ENCODE data around the gene HOXB3. TPM values are rescaled to one million over a fixed set of nuclear protein-coding genes. Genes with fewer than 3 reads are reported as not detected.

Gene HOXB3
- total RNA-seq, 1 donor from 2014 or later: 93.7 TPM

- no peak overlapping the region for H3K4me3 Mint-ChIP-seq
- DNase-seq (ENCODE audit: extremely low spot score, unreplicated experiment): no peak
- peaks cover 47% of the 10 kb centered on the region for H3K27me3 Mint-ChIP-seq
- TF ChIP-seq, protein P1, sequence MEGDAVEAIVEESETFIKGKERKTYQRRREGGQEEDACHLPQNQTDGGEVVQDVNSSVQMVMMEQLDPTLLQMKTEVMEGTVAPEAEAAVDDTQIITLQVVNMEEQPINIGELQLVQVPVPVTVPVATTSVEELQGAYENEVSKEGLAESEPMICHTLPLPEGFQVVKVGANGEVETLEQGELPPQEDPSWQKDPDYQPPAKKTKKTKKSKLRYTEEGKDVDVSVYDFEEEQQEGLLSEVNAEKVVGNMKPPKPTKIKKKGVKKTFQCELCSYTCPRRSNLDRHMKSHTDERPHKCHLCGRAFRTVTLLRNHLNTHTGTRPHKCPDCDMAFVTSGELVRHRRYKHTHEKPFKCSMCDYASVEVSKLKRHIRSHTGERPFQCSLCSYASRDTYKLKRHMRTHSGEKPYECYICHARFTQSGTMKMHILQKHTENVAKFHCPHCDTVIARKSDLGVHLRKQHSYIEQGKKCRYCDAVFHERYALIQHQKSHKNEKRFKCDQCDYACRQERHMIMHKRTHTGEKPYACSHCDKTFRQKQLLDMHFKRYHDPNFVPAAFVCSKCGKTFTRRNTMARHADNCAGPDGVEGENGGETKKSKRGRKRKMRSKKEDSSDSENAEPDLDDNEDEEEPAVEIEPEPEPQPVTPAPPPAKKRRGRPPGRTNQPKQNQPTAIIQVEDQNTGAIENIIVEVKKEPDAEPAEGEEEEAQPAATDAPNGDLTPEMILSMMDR (conservative IDR thresholded peaks at IDR 0.05): no peak
- peaks cover 10% of the 10 kb centered on the region for H3K36me3 Mint-ChIP-seq
- H3K9me3 Mint-ChIP-seq: no peaks in the 10 kb centered on the region
- peaks cover 49% of the 10 kb centered on the region for H3K4me1 Mint-ChIP-seq (ENCODE audit: unreplicated experiment)
- no peak overlapping the region for H3K27ac Mint-ChIP-seq
Measured at GRCh38 chr17:48564188-48565021, 25.6 kb downstream of the HOXB3 start.

DNA sequence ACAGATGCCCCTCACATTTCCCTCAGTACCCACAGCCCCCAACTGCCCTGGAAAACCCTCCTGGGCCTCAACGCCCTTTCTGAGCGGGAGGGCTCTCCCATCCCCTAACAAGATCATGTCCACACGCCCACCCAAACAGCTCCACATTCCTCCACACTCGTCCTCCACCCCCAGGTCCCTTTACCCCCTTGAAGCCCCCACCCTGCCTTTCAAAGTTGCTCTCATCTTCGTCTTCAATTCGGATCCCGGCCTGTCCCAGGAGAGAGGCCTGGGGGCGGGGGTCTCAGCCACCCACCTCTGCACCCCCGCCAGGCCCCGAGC is 26.2 kb downstream of the HOXB3 start:
- TF ChIP-seq, protein P1 (conservative IDR thresholded peaks at IDR 0.05): no peak
- H3K4me1 Mint-ChIP-seq (ENCODE audit: unreplicated experiment): peaks cover 51% of the 10 kb centered on the region
- peak overlapping the region; percentile 87 for H3K4me3 Mint-ChIP-seq
- H3K36me3 Mint-ChIP-seq: peaks cover 8% of the 10 kb centered on the region
- no peak for DNase-seq (ENCODE audit: extremely low spot score, unreplicated experiment)
- peak overlapping the region; percentile 94 for H3K27ac Mint-ChIP-seq
- H3K9me3 Mint-ChIP-seq: no peaks in the 10 kb centered on the region
- H3K27me3 Mint-ChIP-seq: peaks cover 47% of the 10 kb centered on the region

GRCh38 chr17:48563385-48563838 is 26.6 kb downstream of the HOXB3 start:
- H3K4me3 Mint-ChIP-seq: peak overlapping the region; percentile 87
- peaks cover 47% of the 10 kb centered on the region for H3K27me3 Mint-ChIP-seq

GRCh38 chr17:48562934-48563333 is 27.1 kb downstream of the HOXB3 start:
- TF ChIP-seq, protein P1 (conservative IDR thresholded peaks at IDR 0.05): no peak
- Mint-ChIP-seq H3K27ac (peak overlapping the region; percentile 94), H3K4me1 (ENCODE audit: unreplicated experiment) (peaks cover 55% of the 10 kb centered on the region), H3K9me3 (no peaks in the 10 kb centered on the region), H3K4me3 (peak overlapping the region; percentile 87), H3K27me3 (peaks cover 48% of the 10 kb centered on the region), H3K36me3 (peaks cover 14% of the 10 kb centered on the region)
- no peak for DNase-seq (ENCODE audit: extremely low spot score, unreplicated experiment)

More at GRCh38 chr17:48563385-48563838, 26.6 kb downstream of the HOXB3 start:
- no peak for DNase-seq (ENCODE audit: extremely low spot score, unreplicated experiment)
- Mint-ChIP-seq H3K9me3 (no peaks in the 10 kb centered on the region), H3K27ac (peak overlapping the region; percentile 94), H3K4me1 (ENCODE audit: unreplicated experiment) (peaks cover 52% of the 10 kb centered on the region), H3K36me3 (peaks cover 11% of the 10 kb centered on the region)
- TF ChIP-seq, protein P1 (conservative IDR thresholded peaks at IDR 0.05): no peak

DNA sequence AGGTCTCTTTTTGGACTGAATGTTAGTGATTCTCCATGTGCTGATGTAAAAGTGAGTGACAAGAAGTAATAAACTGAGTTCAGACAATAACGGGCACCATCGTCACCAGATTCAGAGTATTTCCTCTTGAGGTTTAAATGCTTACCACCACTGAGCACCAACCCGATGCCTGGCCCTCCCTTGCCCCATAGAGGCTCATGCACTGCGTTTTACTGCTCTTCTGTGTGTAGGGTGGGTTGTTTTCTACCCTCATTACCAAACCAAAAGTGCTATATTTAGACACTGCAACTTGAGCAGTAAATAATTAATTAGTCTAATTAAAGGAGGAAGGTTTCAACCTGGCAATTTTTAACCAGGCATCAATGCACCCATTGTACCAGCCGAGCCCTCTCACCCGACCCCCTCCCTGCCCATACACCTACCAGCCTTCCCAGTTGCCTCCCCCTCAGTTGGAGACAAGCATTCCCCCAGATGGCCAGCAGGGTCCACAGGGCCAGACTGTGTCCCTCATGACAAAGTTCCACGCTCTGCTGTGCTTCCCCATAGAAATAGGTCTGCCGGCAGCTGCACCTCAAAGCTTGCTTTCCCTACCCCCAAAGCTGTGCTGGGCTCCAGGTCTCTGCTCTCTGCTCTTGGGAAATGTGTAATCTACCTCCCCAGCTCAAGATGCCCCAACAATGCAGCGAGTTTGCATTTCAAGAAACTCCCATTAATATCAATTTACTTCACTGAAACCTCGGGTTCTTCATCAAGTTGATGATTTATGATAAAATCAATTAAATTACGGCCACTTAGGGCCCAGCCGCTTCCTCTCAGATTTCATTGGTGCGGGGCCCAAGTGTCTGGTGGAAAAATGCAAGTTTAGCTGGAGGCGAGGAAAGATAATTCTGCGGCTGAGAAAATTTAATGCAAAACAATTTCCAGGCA is 27.9 kb downstream of the HOXB3 start:
- H3K9me3 Mint-ChIP-seq: no peaks in the 10 kb centered on the region
- TF ChIP-seq, protein P1 (conservative IDR thresholded peaks at IDR 0.05): peak; percentile 67
- H3K27ac Mint-ChIP-seq: peak overlapping the region; percentile 94
- no peak for DNase-seq (ENCODE audit: extremely low spot score, unreplicated experiment)
- peak overlapping the region; percentile 87 for H3K4me3 Mint-ChIP-seq
- H3K4me1 Mint-ChIP-seq (ENCODE audit: unreplicated experiment): peaks cover 59% of the 10 kb centered on the region
- H3K27me3 Mint-ChIP-seq: peaks cover 50% of the 10 kb centered on the region
- H3K36me3 Mint-ChIP-seq: peaks cover 16% of the 10 kb centered on the region

All from type B pancreatic cell (in vitro differentiated cells).